Astrocyte of the spinal cord (primary cell): ENCODE data around the gene TXNRD3.

ENCODE experiments used
- DNase-seq: peaks from one replicate; pipeline ENCODE4 v3.0.0; 2011; ENCODE audit warnings: low read depth, low spot score
- H3K4me3 ChIP-seq: 2 replicates; pipeline ENCODE4 v1.5.1; 2011; ENCODE audit warnings: low read depth, mild to moderate bottlenecking, low read length, moderate library complexity
- CTCF ChIP-seq: IDR thresholded peaks from 2 replicates; pipeline ENCODE4 v1.5.1; 2012; ENCODE audit warnings: low read depth, mild to moderate bottlenecking, low read length, inconsistent platforms
- in situ Hi-C: cut with HindIII; loops from 2 replicates; pipeline ENCODE4 v1.10.0; 2017; ENCODE audit warnings: low sequenced_read_pairs

Gene TXNRD3

GRCh38 chr3:126617571-126617970 is 37.4 kb downstream of the TXNRD3 start:
- DNase-seq, result no peak
- in situ Hi-C loops, result no loop called here
- TF ChIP-seq CTCF, result no peak
- H3K4me3 ChIP-seq, result no peak overlapping the region

GRCh38 chr3:126616931-126617330 is 38.0 kb downstream of the TXNRD3 start:
- no peak for TF ChIP-seq CTCF
- no peak for DNase-seq
- no peak overlapping the region for H3K4me3 ChIP-seq
- in situ Hi-C loops, result no loop called here

GRCh38 chr3:126613479-126614188 is 41.3 kb downstream of the TXNRD3 start:
- no peak for DNase-seq
- TF ChIP-seq CTCF, result no peak
- H3K4me3 ChIP-seq, result no peak overlapping the region
- in situ Hi-C loops, result no loop called here

- TF ChIP-seq CTCF, result no peak
- in situ Hi-C loops, result no loop called here
- DNase-seq, result no peak
- no peak overlapping the region for H3K4me3 ChIP-seq
Measured at GRCh38 chr3:126612479-126613205, 42.3 kb downstream of the TXNRD3 start.

- no peak for DNase-seq
- no peak for TF ChIP-seq CTCF
- in situ Hi-C loops, result no loop called here
- no peak overlapping the region for H3K4me3 ChIP-seq
Measured at GRCh38 chr3:126609909-126610308, 45.0 kb downstream of the TXNRD3 start.

- in situ Hi-C loops, result no loop called here
- DNase-seq, result peak; percentile 55
- no peak for TF ChIP-seq CTCF
- H3K4me3 ChIP-seq, result no peak overlapping the region
Measured at GRCh38 chr3:126607214-126607908, 47.6 kb downstream of the TXNRD3 start.
